Omental fat pad (tissue), 4 donors: ENCODE measurements around the gene ADI1. TPM values are rescaled to one million over a fixed set of nuclear protein-coding genes. Genes with fewer than 3 reads are reported as not detected.

Experiments
- ATAC-seq: fragments of 150-250 bp; one replicate; pipeline ENCODE4 v1.9.1; 2016; ENCODE audit warnings: mild to moderate bottlenecking, moderate library complexity; ENCODE audit not compliant: low FRiP score
- DNase-seq: peaks from one replicate; pipeline ENCODE4 v3.0.0-alpha.2; 2019; ENCODE audit warnings: low spot score
- CTCF ChIP-seq, 3 donors: fragments of 450-650 bp; IDR thresholded peaks; one replicate each; pipeline ENCODE4 v1.5.1; 2016 to 2017; ENCODE audit warnings: antibody characterized with exemption in 3 of 3, mild to moderate bottlenecking in 3 of 3, moderate library complexity in 2 of 3
- total RNA-seq, 4 donors: library from RNA; depleted of rRNA; stranded (reverse); fragments of >200 nt; gene quantifications; one replicate each; pipeline ENCODE4 v1.1.0, GENCODE V29; 2016

Gene ADI1
- total RNA-seq, 4 donors from 2014 or later: 54.6 to 117 (median 71.3) TPM

- DNase-seq (no peak), ATAC-seq (no peak)
- TF ChIP-seq CTCF (IDR thresholded peaks at IDR 0.05): no peak
Observed at GRCh38 chr2:3553946-3554345, 34.6 kb upstream of the ADI1 start.

- no peak for TF ChIP-seq CTCF (IDR thresholded peaks at IDR 0.05)
- DNase-seq: no peak
- no peak for ATAC-seq
Observed at GRCh38 chr2:3547915-3548314, 28.6 kb upstream of the ADI1 start.

- no peak for DNase-seq
- no peak for TF ChIP-seq CTCF (IDR thresholded peaks at IDR 0.05)
- ATAC-seq: no peak
Observed at GRCh38 chr2:3545788-3546478, 26.6 kb upstream of the ADI1 start.

- ATAC-seq (no peak), DNase-seq (no peak)
- TF ChIP-seq CTCF (IDR thresholded peaks at IDR 0.05): no peak
Observed at GRCh38 chr2:3543023-3543683, 23.8 kb upstream of the ADI1 start.

GRCh38 chr2:3542107-3542506, 22.8 kb upstream of the ADI1 start:
- no peak for TF ChIP-seq CTCF (IDR thresholded peaks at IDR 0.05)
- ATAC-seq (no peak), DNase-seq (no peak)

GRCh38 chr2:3539836-3540235, 20.5 kb upstream of the ADI1 start:
- no peak for TF ChIP-seq CTCF (IDR thresholded peaks at IDR 0.05)
- DNase-seq (no peak), ATAC-seq (no peak)
